Psoas muscle (tissue), 8 donors: Measurements from ENCODE around the gene MYO15B. TPM values are rescaled to one million over a fixed set of nuclear protein-coding genes. Genes with fewer than 3 reads are reported as not detected.

Experiments used
- ATAC-seq, 4 donors: fragments of 200-7000 bp; cut with Tn5 transposase; one replicate each; pipeline ENCODE4 v1.9.1; 2020; ENCODE audit warnings: moderate library complexity in 3 of 4, mild to moderate bottlenecking in 2 of 4
- DNase-seq, 2 donors: peaks; one replicate each; pipeline ENCODE4 v3.0.0-alpha.2; 2020
- H3K27ac ChIP-seq: fragments of 200-600 bp; one replicate; pipeline ENCODE4 v1.8.0; 2022
- H3K27me3 ChIP-seq, 3 donors: fragments of 200-600 bp in 1 of 3; one replicate each; pipeline versions ENCODE4 v1.6.1 to v1.8.0; 2013 to 2022; ENCODE audit warnings: low read length in 2 of 3, mild to moderate bottlenecking in 2 of 3, moderate library complexity in 1 of 3; ENCODE audit not compliant: insufficient read depth in 3 of 3
- H3K36me3 ChIP-seq, 2 donors: fragments of 200-600 bp in 1 of 2; one replicate each; pipeline versions ENCODE4 v1.6.1 to v1.8.0; 2013 to 2022; ENCODE audit warnings: low read depth in 1 of 2, mild to moderate bottlenecking in 1 of 2, moderate library complexity in 1 of 2; ENCODE audit not compliant: insufficient read depth in 1 of 2
- H3K4me1 ChIP-seq: fragments of 200-600 bp; one replicate; pipeline ENCODE4 v1.8.0; 2022
- H3K4me3 ChIP-seq: fragments of 200-600 bp; one replicate; pipeline ENCODE4 v1.8.0; 2022; ENCODE audit warnings: mild to moderate bottlenecking
- H3K9me3 ChIP-seq: fragments of 200-600 bp; one replicate; pipeline ENCODE4 v1.8.0; 2022
- CTCF ChIP-seq: fragments of 200-600 bp; IDR thresholded peaks from one replicate; pipeline ENCODE4 v1.8.0; 2022; ENCODE audit warnings: antibody characterized with exemption
- WGBS, 3 donors: extraction: QIAGEN DNeasy Blood & Tissue Kit; methylation state at CpG; one replicate each; pipeline versions ENCODE4 v1.1.6 to v1.1.7; 2013; 5-methylcytosine and 5-hydroxymethylcytosine counted together
- intact Hi-C, 2 donors: fragments of 100-400 bp; cut with DNase I; formaldehyde crosslinking; loops; one replicate each; pipeline versions ENCODE4 v1.11.0 to v1.14.2; 2022
- polyA plus RNA-seq, 3 donors: library from polyadenylated mRNA; stranded (reverse); fragments of 200-250 nt; gene quantifications; one replicate each; pipeline ENCODE4 v1.2.3, GENCODE V29; 2013
- total RNA-seq, 4 donors: library from RNA; stranded (reverse); fragmentation: NEBNext Ultra II Directional in 2 of 4; extraction: Animal tissue kit (Norgen Biotek cat#: 25700) in 2 of 4; gene quantifications; one replicate each; pipeline versions ENCODE4 v1.2.1 to v1.2.4, GENCODE V29; 2021 to 2023
- donor health status: healthy with polysubstance abuse.
- donor health status: DM: no; HTN: no; CAD: no; lungs with moderate emphysema.
- donor health status: Bipolar disorder and iron deficiency.
- donor health status: healthy.
- donor health status: DM: yes; HTN: yes; CAD: no.
- donor health status: DM: no; HTN: no; CAD: no.
- donor health status: DM: no; HTN: no; CAD: no.
- donor health status: DM: yes; HTN: yes; CAD: no.

MYO15B gene
- total and polyA plus RNA-seq, 7 donors, result 5.2 to 28.2 (median 16.7) TPM

DNA sequence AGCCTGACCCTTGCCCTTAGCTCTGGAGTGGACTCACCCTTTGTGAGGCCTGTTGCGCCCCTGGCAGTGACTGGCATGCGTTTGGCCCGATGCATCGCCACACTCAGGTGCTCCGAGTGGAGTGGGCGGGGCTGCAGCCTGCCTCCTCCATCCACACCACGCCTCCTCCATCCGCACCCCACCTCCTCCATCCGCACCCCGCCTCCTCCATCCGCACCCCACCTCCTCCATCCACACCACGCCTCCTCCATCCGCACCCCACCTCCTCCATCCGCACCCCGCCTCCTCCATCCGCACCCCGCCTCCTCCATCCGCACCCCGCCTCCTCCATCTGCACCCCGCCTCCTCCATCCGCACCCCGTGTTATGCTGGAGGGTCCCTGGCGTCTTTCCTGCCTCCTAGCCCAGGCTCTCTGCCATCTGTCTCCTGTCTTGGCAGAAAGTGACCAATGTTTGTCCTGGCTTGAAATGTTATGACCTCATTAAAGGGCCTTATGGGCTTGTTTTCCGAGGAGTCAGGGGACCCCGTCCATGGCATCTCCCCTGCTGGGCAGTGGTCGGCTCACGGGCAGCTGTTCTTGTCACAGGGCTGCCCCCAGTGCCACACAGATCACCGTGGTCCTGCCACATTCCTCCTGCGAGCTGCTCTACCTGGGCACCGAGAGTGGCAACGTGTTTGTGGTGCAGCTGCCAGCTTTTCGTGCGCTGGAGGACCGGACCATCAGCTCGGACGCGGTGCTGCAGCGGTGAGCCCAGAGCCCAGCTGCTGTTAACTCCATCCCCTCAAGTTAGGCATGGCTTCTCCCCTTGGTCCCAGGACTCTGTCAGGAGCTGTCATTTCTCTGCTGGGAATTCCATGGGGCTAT lies 28.7 kb upstream of the MYO15B start:
- no peaks in the 10 kb centered on the region for H3K9me3 ChIP-seq
- 59 to 72% (median 60%) methylated on average over 26 to 37 of the region's 38 CpGs for WGBS, 3 donors
- intact Hi-C loops, result no loop called here
- no peak overlapping the region for H3K4me3 ChIP-seq
- H3K4me1 ChIP-seq, result no peaks in the 10 kb centered on the region
- no peaks in the 10 kb centered on the region for H3K27me3 ChIP-seq
- no peak for TF ChIP-seq CTCF
- H3K27ac ChIP-seq, result no peak overlapping the region
- ATAC-seq, result no peak
- no peaks in the 10 kb centered on the region for H3K36me3 ChIP-seq
- DNase-seq, result no peak

- H3K27me3 ChIP-seq, result no peaks in the 10 kb centered on the region
- no peaks in the 10 kb centered on the region for H3K4me1 ChIP-seq
- H3K27ac ChIP-seq, result no peak overlapping the region
- WGBS, 3 donors, result 73 to 85% (median 84%) methylated on average over 7 to 9 of the region's 9 CpGs
- no peak overlapping the region for H3K4me3 ChIP-seq
- H3K36me3 ChIP-seq, result no peaks in the 10 kb centered on the region
- ATAC-seq (no peak), DNase-seq (no peak)
- H3K9me3 ChIP-seq, result no peaks in the 10 kb centered on the region
- intact Hi-C loops, result no loop called here
- no peak for TF ChIP-seq CTCF
Measured at GRCh38 chr17:75559958-75560533, 27.6 kb upstream of the MYO15B start.

DNA sequence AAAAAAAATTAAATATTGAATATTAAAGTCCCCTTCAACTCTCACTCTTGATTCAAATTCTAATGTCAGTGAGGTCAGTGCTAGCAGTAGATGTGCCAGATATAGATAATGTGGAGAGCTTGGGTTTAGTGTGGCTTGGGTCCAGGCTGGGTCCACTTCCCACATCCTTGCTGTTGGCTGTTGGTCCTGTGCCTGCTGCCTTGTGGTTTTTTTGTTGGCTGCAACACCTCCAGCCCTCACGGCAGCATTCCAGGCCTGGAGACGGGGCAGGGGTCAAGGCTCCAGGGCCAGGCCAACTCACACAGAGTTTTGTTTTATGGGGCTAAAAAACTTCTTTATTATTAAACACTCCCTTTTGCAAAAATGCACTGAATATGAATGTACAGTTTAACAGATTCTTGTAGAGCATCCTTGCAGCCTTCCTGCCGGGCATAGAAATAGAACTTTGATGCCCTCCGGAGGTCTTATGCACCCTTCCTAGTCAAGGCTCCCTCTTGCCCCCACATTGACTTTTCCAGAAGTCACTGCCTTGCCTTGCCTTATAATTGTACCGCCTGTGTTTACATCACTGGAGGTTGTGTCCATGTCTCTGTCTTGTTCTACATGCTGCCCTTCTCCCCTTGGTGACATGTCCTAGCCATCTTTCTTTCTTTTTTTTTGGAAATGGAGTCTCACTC lies 25.5 kb upstream of the MYO15B start:
- DNase-seq, result no peak
- ATAC-seq, result no peak
- WGBS, 3 donors, result 62 to 80% (median 68%) methylated on average over 5 of the region's 5 CpGs
- H3K4me1 ChIP-seq, result no peaks in the 10 kb centered on the region
- no peaks in the 10 kb centered on the region for H3K9me3 ChIP-seq
- no peaks in the 10 kb centered on the region for H3K36me3 ChIP-seq
- no peak for TF ChIP-seq CTCF
- H3K27ac ChIP-seq, result no peak overlapping the region
- peaks cover 0 to 1% (median 0%) of the 10 kb centered on the region in 3 donors for H3K27me3 ChIP-seq
- no peak overlapping the region for H3K4me3 ChIP-seq
- intact Hi-C loops, result no loop called here

DNA sequence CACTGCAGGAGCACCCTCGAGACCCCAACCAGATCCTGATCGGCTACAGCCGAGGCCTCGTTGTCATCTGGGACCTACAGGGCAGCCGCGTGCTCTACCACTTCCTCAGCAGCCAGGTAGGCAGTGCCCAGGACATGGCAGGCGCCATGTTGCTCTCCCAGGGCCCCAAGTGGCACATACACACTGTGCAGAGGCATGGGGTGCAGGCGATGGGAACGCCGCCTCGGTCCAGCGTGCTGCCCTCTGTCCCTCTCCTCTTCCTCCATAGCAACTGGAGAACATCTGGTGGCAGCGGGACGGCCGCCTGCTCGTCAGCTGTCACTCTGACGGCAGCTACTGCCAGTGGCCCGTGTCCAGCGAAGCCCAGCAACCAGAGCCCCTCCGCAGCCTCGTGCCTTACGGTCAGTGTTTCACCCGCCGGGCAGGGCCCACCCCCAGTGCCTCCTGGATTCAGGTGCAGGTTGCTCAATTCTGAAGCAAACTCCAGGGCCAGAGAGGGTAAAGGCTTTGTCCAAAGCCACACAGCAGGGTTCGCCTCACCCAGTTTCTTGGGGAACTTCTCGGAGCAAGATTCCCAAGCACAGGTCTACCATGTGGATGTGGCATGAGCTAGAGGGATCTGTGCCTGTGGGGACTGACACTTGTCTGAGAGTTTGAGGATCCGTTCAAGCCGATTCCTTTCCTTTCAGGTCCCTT lies 24.4 kb upstream of the MYO15B start:
- H3K36me3 ChIP-seq, result no peaks in the 10 kb centered on the region
- no peak overlapping the region for H3K4me3 ChIP-seq
- no peaks in the 10 kb centered on the region for H3K4me1 ChIP-seq
- TF ChIP-seq CTCF, result no peak
- DNase-seq (no peak), ATAC-seq (no peak)
- intact Hi-C loops, result no loop called here
- H3K27ac ChIP-seq, result no peak overlapping the region
- peaks cover 0 to 1% (median 0%) of the 10 kb centered on the region in 3 donors for H3K27me3 ChIP-seq
- WGBS, 3 donors, result 68 to 73% (median 69%) methylated on average over 26 to 28 of the region's 28 CpGs
- no peaks in the 10 kb centered on the region for H3K9me3 ChIP-seq
